IPS-18a (cell line): ENCODE measurements around the gene DYTN.

ENCODE experiments used
- H3K27ac ChIP-seq: one replicate; pipeline ENCODE4 v1.5.1; 2013; ENCODE audit warnings: low read length
- H3K27me3 ChIP-seq: one replicate; pipeline ENCODE4 v1.6.1; 2013; ENCODE audit warnings: mild to moderate bottlenecking, low read length; ENCODE audit not compliant: control insufficient read depth, insufficient read depth
- H3K36me3 ChIP-seq: one replicate; pipeline ENCODE4 v1.6.1; 2013; ENCODE audit warnings: low read depth, low read length; ENCODE audit not compliant: control insufficient read depth
- H3K4me1 ChIP-seq: one replicate; pipeline ENCODE4 v1.6.1; 2013; ENCODE audit warnings: low read depth, low read length; ENCODE audit not compliant: control insufficient read depth
- H3K4me3 ChIP-seq: one replicate; pipeline ENCODE4 v1.5.1; 2013; ENCODE audit warnings: low read length
- H3K9ac ChIP-seq: one replicate; pipeline ENCODE4 v1.6.1; 2013; ENCODE audit warnings: mild to moderate bottlenecking, low read length, moderate library complexity
- H3K9me3 ChIP-seq: one replicate; pipeline ENCODE4 v1.6.1; 2013; ENCODE audit warnings: low read depth, low read length; ENCODE audit not compliant: control insufficient read depth

The DYTN gene

DNA sequence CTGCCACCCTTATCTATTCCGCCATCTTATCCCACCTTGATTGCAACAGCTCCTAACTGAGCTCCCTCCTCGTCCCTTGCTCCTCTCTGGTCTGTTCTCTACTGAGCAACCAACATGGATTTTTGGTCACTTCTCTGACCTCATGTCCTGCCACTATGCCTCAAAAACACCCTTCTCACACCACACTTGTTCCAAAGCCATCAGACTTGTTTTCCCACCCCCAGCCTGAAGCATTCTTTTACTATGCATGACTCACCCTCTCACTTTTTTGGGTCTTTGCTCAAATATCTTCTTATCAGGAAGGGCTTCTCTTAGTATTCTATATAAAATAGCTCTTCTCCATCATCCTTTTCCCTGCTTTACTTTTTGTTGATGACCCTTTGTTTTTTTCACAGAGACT, 78.6 kb downstream of the DYTN start:
- no peak overlapping the region for H3K27ac ChIP-seq
- no peak overlapping the region for H3K9ac ChIP-seq
- no peaks in the 10 kb centered on the region for H3K36me3 ChIP-seq
- no peak overlapping the region for H3K4me3 ChIP-seq
- peaks cover 59% of the 10 kb centered on the region for H3K27me3 ChIP-seq
- no peaks in the 10 kb centered on the region for H3K9me3 ChIP-seq
- peaks cover 3% of the 10 kb centered on the region for H3K4me1 ChIP-seq

DNA sequence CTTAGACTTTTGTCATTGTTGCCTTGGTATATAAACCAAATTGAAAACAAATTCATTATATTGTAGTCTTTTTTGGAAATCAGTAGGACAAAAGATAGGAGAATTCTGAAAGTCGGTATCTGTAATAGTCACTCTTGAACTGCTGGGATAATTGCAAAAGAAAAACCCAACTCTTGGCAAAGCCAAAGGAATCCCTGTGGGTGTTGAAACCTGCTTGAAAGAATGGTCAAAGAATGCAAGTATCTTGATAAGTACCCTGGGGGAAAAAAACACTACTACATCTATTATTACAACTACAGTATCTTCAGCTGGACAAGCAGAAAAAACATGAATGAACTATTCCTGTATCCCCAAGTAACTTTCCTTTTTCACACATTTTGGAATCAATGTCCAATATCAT, 83.2 kb downstream of the DYTN start:
- H3K4me1 ChIP-seq = no peaks in the 10 kb centered on the region
- H3K9me3 ChIP-seq = no peaks in the 10 kb centered on the region
- no peaks in the 10 kb centered on the region for H3K36me3 ChIP-seq
- no peak overlapping the region for H3K27ac ChIP-seq
- no peak overlapping the region for H3K4me3 ChIP-seq
- no peak overlapping the region for H3K9ac ChIP-seq
- peaks cover 16% of the 10 kb centered on the region for H3K27me3 ChIP-seq

DNA sequence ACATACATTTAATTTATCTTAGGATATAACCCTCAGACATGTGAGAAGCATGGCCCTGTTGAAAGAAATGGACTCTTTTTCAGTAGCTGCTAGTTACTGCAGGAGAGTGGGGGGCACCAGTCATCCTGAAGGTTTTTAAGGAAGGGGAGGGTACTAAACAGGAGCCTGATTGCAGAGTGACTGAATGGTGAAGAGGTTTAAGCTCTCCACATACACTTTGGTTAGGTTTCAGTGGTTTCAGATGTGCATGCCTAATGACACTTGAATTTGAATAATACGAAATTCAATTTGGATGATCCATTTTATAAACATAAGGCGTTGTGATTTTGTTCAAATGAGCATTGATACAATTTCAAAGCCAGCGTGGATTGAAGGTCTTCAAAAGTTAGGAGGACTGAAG, 86.9 kb downstream of the DYTN start:
- no peaks in the 10 kb centered on the region for H3K36me3 ChIP-seq
- no peaks in the 10 kb centered on the region for H3K9me3 ChIP-seq
- H3K27ac ChIP-seq = no peak overlapping the region
- no peaks in the 10 kb centered on the region for H3K4me1 ChIP-seq
- no peak overlapping the region for H3K9ac ChIP-seq
- H3K27me3 ChIP-seq = no peaks in the 10 kb centered on the region
- no peak overlapping the region for H3K4me3 ChIP-seq

DNA sequence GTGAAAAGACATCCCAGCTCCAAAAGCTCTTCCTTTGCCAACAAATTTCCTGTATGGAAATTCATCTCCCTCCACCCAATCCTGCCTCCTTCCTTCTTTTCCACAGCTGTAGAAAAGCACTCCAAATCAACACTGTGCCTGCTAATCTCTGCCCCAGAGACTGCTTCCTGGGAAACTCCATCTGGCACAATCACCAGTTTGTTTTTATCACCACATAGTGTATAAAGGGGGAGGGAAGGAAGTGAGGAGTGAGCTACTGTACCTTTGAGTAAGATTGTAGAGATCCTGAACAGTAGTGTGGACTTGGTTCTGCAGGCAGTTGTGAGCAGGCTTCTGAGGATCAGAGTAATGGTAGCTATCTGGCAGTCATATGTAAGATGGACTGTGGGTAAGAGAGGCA, 90.6 kb downstream of the DYTN start:
- Histone ChIP-seq H3K36me3 (no peaks in the 10 kb centered on the region), H3K9me3 (no peaks in the 10 kb centered on the region), H3K4me1 (peaks cover 5% of the 10 kb centered on the region), H3K4me3 (no peak overlapping the region), H3K27me3 (no peaks in the 10 kb centered on the region), H3K27ac (no peak overlapping the region), H3K9ac (no peak overlapping the region)

DNA sequence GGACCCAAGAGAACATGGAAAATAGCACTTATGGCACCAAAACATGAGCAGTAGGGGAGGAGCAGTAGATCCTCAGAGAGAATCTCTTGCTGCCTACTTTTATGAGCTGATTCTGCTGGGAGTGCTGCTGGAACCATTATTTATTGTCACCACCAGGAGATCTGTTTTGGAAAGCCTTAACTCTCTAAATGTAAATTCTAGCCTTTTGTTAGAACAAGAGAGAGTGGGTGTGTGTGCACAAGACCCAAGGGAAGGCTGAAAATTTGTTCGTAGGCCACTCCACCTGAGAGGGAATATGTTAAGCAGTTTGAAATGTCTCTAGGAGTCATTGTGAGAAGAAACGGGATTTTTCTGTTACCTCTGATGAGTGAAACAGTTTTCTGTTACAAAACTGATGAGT, 92.1 kb downstream of the DYTN start:
- Histone ChIP-seq H3K27ac (no peak overlapping the region), H3K36me3 (no peaks in the 10 kb centered on the region), H3K9ac (no peak overlapping the region), H3K9me3 (no peaks in the 10 kb centered on the region), H3K4me3 (no peak overlapping the region), H3K27me3 (no peaks in the 10 kb centered on the region), H3K4me1 (peaks cover 5% of the 10 kb centered on the region)

DNA sequence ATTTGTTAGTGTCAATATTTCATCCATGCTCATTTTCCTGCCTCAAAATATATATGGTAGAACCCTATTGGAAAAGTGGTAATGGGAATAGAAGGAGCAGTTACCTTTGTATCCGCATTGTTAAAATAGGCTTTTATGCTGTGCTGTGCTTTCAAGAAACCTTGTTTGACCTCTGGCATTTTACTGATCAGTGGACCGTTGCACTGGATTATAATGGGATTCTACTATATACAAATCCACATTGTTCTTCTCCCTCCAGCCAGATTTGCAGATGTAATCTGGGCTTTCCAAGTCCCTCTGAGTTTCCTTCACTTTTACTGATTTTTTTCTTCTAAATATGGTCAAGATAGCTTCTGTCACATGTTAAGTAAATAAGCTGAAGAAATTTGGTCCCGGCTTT, 99.2 kb downstream of the DYTN start:
- Histone ChIP-seq H3K36me3 (no peaks in the 10 kb centered on the region), H3K4me3 (no peak overlapping the region), H3K27ac (no peak overlapping the region), H3K9me3 (no peaks in the 10 kb centered on the region), H3K4me1 (no peaks in the 10 kb centered on the region), H3K27me3 (no peaks in the 10 kb centered on the region), H3K9ac (no peak overlapping the region)

DNA sequence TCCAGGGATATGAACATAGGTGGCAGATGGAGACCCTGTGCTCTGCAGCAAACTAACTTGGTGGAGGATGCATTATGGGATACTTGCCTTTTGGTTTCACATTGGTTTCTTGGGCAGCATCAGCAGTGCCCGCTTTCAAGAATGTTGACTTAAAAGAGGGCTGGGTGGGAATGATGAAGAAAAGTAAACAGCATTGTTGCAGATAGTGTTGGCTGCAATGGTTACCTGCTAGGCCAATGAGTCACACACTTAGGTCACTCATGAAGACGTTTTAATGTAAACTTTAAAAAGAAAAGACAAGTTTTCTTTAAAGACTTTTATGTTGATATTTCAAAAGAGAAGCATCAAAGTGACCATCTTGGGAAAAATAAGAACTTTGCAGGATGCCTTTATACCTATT, 102.0 kb downstream of the DYTN start:
- no peak overlapping the region for H3K9ac ChIP-seq
- H3K36me3 ChIP-seq = no peaks in the 10 kb centered on the region
- H3K4me1 ChIP-seq = no peaks in the 10 kb centered on the region
- no peak overlapping the region for H3K27ac ChIP-seq
- no peaks in the 10 kb centered on the region for H3K9me3 ChIP-seq
- no peak overlapping the region for H3K4me3 ChIP-seq
- H3K27me3 ChIP-seq = no peaks in the 10 kb centered on the region

DNA sequence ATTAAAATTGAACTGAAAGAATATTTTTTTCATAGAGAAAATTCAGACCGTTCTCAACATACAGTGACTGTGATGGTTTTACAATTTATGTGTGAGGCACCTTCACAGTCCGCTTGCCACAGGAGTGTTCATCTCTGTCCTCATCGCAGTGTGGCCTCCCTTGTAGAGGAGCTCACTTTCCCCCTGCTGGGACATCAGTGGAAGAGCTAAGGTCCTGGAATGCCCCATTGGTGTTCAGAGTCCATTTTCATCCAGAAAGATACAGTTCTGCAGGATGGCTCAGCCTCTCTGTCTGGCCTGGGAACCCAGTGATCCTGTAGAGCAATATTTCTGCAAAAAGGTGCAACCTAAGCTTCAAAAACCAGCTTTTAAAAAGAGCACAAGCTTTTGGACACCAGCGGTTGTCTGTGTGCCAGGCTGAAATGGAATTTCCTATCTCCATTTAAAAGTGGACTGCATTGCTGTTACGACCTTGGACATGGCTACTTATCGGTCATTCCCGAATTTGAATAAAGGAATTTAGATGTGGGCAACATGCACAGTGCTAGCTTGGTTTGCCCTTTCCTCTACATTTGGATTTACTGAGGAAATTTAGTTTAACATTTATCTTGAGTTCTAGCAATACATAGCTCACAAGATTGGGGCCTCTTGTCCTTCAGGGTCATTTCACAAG, 102.6 kb downstream of the DYTN start:
- no peaks in the 10 kb centered on the region for H3K27me3 ChIP-seq
- H3K9me3 ChIP-seq = no peaks in the 10 kb centered on the region
- no peak overlapping the region for H3K4me3 ChIP-seq
- no peak overlapping the region for H3K9ac ChIP-seq
- H3K36me3 ChIP-seq = no peaks in the 10 kb centered on the region
- H3K27ac ChIP-seq = no peak overlapping the region
- H3K4me1 ChIP-seq = no peaks in the 10 kb centered on the region

DNA sequence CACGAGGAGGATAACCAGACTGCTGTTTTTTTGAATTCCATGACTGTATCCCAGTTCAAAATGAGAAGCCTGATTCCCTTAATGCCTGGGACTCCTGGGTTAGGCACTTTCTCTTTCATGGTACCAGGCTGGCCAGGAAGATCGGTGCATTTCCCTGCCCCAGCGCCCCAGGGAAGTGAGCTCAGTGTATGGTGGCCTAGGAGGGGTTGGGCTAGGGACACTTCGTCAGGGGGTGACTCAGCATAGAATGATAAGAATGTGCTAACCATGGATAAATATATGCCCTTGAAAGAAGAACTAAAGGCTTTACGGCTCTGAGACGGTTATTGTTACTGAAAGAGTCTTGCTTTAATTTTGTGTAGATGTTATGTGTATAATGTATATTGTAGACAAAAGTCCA, 103.4 kb downstream of the DYTN start:
- Histone ChIP-seq H3K27ac (no peak overlapping the region), H3K4me1 (no peaks in the 10 kb centered on the region), H3K9me3 (no peaks in the 10 kb centered on the region), H3K27me3 (no peaks in the 10 kb centered on the region), H3K36me3 (no peaks in the 10 kb centered on the region), H3K4me3 (no peak overlapping the region), H3K9ac (no peak overlapping the region)

DNA sequence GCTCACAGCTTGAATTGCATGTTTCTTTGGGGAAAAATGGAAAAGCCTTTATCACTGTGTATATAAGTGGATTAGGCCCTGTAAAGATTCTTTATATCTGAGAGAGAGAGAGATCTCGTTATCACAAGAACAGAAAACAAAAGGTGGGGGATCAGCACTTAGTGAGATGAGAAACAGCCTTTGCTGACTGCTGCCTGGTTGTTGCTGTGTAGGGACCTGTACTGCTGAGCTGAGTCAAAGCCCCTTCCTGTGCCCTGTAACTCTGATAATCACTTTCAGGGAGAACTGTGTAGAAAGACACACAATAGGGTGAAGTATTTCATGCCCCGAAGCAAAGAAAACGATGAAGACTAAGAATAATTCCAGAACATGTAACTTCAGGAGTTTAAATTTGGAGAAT, 106.5 kb downstream of the DYTN start:
- Histone ChIP-seq H3K4me1 (no peaks in the 10 kb centered on the region), H3K9me3 (no peaks in the 10 kb centered on the region), H3K27ac (no peak overlapping the region), H3K27me3 (no peaks in the 10 kb centered on the region), H3K9ac (no peak overlapping the region), H3K4me3 (no peak overlapping the region), H3K36me3 (no peaks in the 10 kb centered on the region)

DNA sequence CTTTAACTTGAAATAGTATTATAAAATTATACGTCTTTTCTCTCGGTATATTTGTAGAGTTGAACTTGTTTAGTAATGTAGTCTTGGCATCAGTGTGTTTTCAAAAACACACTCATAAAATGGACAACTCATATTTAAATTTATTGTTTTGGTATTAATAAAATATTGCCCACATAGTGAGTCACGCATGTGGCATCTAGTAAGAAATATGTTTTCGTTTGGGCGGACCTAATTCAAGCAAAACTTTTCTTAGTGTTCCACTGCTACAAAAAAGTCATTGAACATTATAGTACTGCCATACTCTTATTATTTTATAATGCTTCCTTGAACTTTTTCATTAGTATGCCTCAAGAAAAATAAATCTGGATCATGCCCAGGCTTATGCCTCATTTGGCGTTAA, 107.0 kb downstream of the DYTN start:
- Histone ChIP-seq H3K9me3 (no peaks in the 10 kb centered on the region), H3K27me3 (no peaks in the 10 kb centered on the region), H3K27ac (no peak overlapping the region), H3K9ac (no peak overlapping the region), H3K36me3 (no peaks in the 10 kb centered on the region), H3K4me3 (no peak overlapping the region), H3K4me1 (no peaks in the 10 kb centered on the region)

DNA sequence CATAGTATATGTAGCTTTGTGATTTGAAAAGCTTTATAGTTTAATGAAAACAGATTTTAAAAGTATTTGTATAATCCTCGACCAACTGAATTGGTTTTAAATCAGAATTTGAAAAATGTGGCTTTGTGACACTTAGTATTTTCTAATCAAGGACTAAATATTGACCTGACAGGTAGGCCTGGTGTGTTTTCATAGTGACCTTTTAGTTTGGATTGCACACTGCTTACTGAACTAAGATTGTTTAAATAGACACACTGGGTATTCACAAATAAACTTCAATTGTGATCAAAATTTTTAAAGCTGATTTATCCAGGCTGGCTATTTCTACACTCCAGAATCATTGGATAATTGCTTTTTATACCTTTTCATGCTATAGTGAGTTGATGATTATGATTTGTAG, 107.7 kb downstream of the DYTN start:
- Histone ChIP-seq H3K36me3 (no peaks in the 10 kb centered on the region), H3K4me1 (no peaks in the 10 kb centered on the region), H3K27ac (no peak overlapping the region), H3K4me3 (no peak overlapping the region), H3K27me3 (no peaks in the 10 kb centered on the region), H3K9ac (no peak overlapping the region), H3K9me3 (no peaks in the 10 kb centered on the region)
